Measurements from ENCODE around the gene ZBTB7C. TPM values are rescaled to one million over a fixed set of nuclear protein-coding genes. Genes with fewer than 3 reads are reported as not detected.

ZBTB7C gene
- total and polyA plus RNA-seq, 10 of the 15 experiments (the other 5 are each of a cell fraction or from before 2014, with no cell fraction given): under 0.01 to 0.08 (median 0.01) TPM; not detected in 7

DNA sequence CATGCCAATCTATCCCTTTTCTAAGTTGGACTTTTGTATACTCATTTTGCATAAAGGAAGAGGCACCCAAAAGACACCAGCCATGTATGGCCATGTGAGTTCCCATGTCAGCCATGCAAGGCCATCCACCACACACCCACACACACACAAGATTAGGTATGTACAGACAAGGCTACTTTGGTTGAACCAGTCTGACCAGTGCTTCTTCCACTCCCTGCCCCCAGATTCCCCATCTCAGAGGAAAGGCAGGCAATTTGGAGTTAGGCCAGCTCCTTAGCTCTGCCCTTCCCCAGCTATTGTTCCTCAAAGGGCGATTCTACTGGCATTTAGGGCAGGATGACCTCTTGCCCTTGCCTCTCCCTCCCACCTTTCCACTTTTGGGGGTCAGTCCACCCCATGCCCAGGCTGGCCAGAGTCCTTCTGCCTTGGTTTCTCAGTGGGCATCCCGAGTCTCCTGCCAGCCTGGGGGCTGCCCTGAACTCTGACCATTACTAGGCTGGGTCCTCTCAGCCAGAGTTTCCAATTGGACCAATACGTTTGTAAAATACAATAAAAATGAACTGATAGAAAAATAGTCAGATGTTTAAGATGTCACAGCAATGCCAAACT is 101.1 kb downstream of the ZBTB7C start:
- BruUV-seq (replicated peaks): no TSS peak
- H4K20me1 ChIP-seq (ENCODE audit: control insufficient read depth, insufficient read depth): no peaks in the 10 kb centered on the region
- ChIA-PET CTCF (no interaction called here), POLR2A (no interaction called here), RAD21 (ENCODE audit: unreplicated experiment) (no interaction called here), SMC1A (ENCODE audit: uncharacterized antibody, unreplicated experiment) (no interaction called here)
- no peak overlapping the region for H2AFZ ChIP-seq (ENCODE audit: control insufficient read depth, low read depth, low read length)
- whole genome bisulfite sequencing (ENCODE audit: insufficient coverage, insufficient replicate concordance, low lambda C conversion rate, missing lambda C conversion rate): 0% methylated on average over 3 of the region's 3 CpGs
- H3K4me1 ChIP-seq (ENCODE audit: control insufficient read depth, insufficient read depth, low read length): no peaks in the 10 kb centered on the region
- no peak overlapping the region for H3K27ac ChIP-seq (ENCODE audit: control insufficient read depth, insufficient read depth)
- no peaks in the 10 kb centered on the region; a peak in 3 of 4 replicates for H3K27me3 ChIP-seq (replicated peaks in 1 of 2; ENCODE audit: control insufficient read depth in 2 of 2, insufficient read depth in 2 of 2, low read length in 1 of 2)
- DNase-seq (ENCODE audit: low read depth, low spot score) (no peak), FAIRE-seq (no peak), ATAC-seq (no peak)
- H3K36me3 ChIP-seq (ENCODE audit: control insufficient read depth in 2 of 2, insufficient read depth in 2 of 2, low read length in 1 of 2): no peaks in the 10 kb centered on the region
- H3K9ac ChIP-seq (ENCODE audit: control insufficient read depth, insufficient read depth, low read length): no peak overlapping the region
- H3K4me2 ChIP-seq (ENCODE audit: control insufficient read depth, insufficient read depth): no peak overlapping the region
- no peaks in the 10 kb centered on the region for H3K9me3 ChIP-seq (replicated peaks; ENCODE audit: control insufficient read depth, insufficient read depth, low read length)
- H3K79me2 ChIP-seq (ENCODE audit: control insufficient read depth, insufficient read depth, low read length): no peaks in the 10 kb centered on the region
- intact Hi-C loops (cut with micrococcal nuclease; ENCODE audit: unreplicated experiment): no loop called here
- no peak overlapping the region for H3K4me3 ChIP-seq
- in situ Hi-C loops (cut with MboI): no loop called here
- TF ChIP-seq RELA (IDR thresholded peaks at IDR 0.05; ENCODE audit: borderline replicate concordance, partially characterized antibody) (no peak), SMARCA5 (IDR thresholded peaks at IDR 0.05) (no peak), CHD1 (IDR thresholded peaks at IDR 0.05; ENCODE audit: low read depth, low read length) (no peak), MYC (IDR thresholded peaks at IDR 0.05; ENCODE audit: insufficient read depth, insufficient read length, insufficient replicate concordance, low read length, severe bottlenecking) (no peak), KDM1A (IDR thresholded peaks at IDR 0.05; ENCODE audit: borderline replicate concordance) (no peak), RUNX3 (IDR thresholded peaks at IDR 0.05; ENCODE audit: low read length) (no peak), RFX5 (IDR thresholded peaks at IDR 0.05; ENCODE audit: low read depth, low read length) (no peak)
- TF ChIP-seq, protein P1, sequence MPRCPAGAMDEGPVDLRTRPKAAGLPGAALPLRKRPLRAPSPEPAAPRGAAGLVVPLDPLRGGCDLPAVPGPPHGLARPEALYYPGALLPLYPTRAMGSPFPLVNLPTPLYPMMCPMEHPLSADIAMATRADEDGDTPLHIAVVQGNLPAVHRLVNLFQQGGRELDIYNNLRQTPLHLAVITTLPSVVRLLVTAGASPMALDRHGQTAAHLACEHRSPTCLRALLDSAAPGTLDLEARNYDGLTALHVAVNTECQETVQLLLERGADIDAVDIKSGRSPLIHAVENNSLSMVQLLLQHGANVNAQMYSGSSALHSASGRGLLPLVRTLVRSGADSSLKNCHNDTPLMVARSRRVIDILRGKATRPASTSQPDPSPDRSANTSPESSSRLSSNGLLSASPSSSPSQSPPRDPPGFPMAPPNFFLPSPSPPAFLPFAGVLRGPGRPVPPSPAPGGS (IDR thresholded peaks at IDR 0.05; ENCODE audit: borderline replicate concordance, insufficient read depth, low read depth, low read length, poor library complexity, severe bottlenecking): no peak
- TF ChIP-seq, protein P2, sequence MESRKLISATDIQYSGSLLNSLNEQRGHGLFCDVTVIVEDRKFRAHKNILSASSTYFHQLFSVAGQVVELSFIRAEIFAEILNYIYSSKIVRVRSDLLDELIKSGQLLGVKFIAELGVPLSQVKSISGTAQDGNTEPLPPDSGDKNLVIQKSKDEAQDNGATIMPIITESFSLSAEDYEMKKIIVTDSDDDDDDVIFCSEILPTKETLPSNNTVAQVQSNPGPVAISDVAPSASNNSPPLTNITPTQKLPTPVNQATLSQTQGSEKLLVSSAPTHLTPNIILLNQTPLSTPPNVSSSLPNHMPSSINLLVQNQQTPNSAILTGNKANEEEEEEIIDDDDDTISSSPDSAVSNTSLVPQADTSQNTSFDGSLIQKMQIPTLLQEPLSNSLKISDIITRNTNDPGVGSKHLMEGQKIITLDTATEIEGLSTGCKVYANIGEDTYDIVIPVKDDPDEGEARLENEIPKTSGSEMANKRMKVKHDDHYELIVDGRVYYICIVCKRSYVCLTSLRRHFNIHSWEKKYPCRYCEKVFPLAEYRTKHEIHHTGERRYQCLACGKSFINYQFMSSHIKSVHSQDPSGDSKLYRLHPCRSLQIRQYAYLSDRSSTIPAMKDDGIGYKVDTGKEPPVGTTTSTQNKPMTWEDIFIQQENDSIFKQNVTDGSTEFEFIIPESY (IDR thresholded peaks at IDR 0.05): no peak
- TF ChIP-seq, protein P3, sequence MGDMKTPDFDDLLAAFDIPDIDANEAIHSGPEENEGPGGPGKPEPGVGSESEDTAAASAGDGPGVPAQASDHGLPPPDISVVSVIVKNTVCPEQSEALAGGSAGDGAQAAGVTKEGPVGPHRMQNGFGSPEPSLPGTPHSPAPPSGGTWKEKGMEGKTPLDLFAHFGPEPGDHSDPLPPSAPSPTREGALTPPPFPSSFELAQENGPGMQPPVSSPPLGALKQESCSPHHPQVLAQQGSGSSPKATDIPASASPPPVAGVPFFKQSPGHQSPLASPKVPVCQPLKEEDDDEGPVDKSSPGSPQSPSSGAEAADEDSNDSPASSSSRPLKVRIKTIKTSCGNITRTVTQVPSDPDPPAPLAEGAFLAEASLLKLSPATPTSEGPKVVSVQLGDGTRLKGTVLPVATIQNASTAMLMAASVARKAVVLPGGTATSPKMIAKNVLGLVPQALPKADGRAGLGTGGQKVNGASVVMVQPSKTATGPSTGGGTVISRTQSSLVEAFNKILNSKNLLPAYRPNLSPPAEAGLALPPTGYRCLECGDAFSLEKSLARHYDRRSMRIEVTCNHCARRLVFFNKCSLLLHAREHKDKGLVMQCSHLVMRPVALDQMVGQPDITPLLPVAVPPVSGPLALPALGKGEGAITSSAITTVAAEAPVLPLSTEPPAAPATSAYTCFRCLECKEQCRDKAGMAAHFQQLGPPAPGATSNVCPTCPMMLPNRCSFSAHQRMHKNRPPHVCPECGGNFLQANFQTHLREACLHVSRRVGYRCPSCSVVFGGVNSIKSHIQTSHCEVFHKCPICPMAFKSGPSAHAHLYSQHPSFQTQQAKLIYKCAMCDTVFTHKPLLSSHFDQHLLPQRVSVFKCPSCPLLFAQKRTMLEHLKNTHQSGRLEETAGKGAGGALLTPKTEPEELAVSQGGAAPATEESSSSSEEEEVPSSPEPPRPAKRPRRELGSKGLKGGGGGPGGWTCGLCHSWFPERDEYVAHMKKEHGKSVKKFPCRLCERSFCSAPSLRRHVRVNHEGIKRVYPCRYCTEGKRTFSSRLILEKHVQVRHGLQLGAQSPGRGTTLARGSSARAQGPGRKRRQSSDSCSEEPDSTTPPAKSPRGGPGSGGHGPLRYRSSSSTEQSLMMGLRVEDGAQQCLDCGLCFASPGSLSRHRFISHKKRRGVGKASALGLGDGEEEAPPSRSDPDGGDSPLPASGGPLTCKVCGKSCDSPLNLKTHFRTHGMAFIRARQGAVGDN (IDR thresholded peaks at IDR 0.05): no peak
- TF ChIP-seq, protein P4, sequence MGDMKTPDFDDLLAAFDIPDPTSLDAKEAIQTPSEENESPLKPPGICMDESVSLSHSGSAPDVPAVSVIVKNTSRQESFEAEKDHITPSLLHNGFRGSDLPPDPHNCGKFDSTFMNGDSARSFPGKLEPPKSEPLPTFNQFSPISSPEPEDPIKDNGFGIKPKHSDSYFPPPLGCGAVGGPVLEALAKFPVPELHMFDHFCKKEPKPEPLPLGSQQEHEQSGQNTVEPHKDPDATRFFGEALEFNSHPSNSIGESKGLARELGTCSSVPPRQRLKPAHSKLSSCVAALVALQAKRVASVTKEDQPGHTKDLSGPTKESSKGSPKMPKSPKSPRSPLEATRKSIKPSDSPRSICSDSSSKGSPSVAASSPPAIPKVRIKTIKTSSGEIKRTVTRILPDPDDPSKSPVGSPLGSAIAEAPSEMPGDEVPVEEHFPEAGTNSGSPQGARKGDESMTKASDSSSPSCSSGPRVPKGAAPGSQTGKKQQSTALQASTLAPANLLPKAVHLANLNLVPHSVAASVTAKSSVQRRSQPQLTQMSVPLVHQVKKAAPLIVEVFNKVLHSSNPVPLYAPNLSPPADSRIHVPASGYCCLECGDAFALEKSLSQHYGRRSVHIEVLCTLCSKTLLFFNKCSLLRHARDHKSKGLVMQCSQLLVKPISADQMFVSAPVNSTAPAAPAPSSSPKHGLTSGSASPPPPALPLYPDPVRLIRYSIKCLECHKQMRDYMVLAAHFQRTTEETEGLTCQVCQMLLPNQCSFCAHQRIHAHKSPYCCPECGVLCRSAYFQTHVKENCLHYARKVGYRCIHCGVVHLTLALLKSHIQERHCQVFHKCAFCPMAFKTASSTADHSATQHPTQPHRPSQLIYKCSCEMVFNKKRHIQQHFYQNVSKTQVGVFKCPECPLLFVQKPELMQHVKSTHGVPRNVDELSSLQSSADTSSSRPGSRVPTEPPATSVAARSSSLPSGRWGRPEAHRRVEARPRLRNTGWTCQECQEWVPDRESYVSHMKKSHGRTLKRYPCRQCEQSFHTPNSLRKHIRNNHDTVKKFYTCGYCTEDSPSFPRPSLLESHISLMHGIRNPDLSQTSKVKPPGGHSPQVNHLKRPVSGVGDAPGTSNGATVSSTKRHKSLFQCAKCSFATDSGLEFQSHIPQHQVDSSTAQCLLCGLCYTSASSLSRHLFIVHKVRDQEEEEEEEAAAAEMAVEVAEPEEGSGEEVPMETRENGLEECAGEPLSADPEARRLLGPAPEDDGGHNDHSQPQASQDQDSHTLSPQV (IDR thresholded peaks at IDR 0.05): no peak

Data from GM12878 (cell line).